ENCODE data around the gene MMP28.

MMP28 gene

DNA sequence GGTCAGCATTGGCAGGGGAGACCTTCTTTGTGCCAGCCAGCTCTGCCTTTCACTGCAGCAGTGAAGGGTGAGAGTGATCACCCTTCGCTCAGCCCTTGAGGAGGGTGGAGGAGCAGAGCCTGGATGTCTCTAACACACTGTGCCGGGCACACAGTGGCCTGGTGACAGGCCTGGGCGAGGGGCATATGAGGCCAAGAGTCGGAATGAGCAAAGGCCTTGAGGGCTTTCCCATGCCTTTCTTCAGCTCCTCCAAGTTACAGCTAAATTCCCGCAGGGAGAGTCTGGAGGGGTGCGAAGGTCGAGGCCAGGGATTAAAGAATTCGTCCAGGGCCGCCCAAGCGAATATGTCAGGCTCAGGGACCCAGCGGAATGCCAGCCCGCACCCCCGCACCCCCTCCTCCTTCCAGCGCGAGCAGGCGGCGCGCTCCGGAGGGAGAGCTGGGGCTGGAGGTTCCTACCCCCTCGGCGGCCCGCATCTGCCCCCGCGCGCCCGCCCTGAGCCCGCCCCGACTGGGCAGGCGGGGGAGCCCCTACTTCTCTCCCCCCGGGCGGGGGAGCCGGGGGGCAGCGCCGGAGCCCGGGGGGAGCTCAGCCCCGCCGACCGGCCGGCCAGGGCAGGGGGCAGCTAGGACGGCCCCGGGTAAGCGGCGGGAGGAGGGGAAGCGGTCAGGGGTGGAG, 64.1 kb downstream of the MMP28 start, which contains the start of gene RASL10B:
RASL10B (plus strand) TSS at position 401 of the 678 bp plus-strand sequence. CDS start 3,546 bp downstream, outside the sequence.
- peak within 1 kb of the TSS; percentile 64 to 78 for H3K4me3 ChIP-seq
- intact Hi-C loops (cut with DNase I; ENCODE audit: low total_unique reads): loop anchor here (5.0 kb wide), 1 partner anchor 119 kb away; no protein-coding TSS in a partner anchor
- peak within 1 kb of the TSS; percentile 22 to 68 for H3K27ac ChIP-seq
- H3K27me3 ChIP-seq: no peaks in the 10 kb centered on the region
- H3K9me3 ChIP-seq: no peaks in the 10 kb centered on the region
- peaks cover 0 to 10% (median 8%) of the 10 kb centered on the region in 3 donors for H3K36me3 ChIP-seq
- DNase-seq: peak in 1 of 2 donors; percentile 74
- peaks cover 0 to 36% (median 24%) of the 10 kb centered on the region in 4 donors for H3K4me1 ChIP-seq
- TF ChIP-seq, protein P1, sequence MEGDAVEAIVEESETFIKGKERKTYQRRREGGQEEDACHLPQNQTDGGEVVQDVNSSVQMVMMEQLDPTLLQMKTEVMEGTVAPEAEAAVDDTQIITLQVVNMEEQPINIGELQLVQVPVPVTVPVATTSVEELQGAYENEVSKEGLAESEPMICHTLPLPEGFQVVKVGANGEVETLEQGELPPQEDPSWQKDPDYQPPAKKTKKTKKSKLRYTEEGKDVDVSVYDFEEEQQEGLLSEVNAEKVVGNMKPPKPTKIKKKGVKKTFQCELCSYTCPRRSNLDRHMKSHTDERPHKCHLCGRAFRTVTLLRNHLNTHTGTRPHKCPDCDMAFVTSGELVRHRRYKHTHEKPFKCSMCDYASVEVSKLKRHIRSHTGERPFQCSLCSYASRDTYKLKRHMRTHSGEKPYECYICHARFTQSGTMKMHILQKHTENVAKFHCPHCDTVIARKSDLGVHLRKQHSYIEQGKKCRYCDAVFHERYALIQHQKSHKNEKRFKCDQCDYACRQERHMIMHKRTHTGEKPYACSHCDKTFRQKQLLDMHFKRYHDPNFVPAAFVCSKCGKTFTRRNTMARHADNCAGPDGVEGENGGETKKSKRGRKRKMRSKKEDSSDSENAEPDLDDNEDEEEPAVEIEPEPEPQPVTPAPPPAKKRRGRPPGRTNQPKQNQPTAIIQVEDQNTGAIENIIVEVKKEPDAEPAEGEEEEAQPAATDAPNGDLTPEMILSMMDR (IDR thresholded peaks at IDR 0.05): no peak

DNA sequence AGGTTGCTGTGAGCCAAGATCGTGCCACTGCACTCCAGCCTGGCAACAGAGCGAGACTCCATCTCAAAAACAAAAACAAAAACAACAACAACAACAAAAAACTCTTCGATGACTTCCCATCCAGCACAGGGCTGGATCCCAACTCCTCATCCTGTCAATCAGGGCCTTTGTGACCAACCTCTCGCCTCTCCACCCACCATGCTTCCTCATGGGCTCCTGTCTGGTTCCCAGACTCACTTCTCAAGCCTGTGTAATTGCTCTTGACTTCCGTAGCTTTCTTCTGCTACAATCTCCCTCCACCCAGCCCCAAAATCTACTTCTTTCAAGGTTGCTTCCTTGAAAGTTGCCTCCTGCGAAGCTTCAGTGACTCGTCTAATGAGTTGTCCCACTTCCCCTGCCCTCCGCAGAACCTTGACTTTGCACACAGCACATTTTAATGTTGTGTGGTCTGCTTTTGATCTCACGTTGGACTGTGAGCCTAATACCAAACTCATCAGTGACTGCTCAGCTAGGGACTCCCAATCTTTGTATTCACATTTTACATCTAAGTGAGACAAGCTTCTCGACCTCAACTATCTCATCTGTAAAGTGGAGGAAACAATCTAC, 64.9 kb downstream of the MMP28 start:
- DNase-seq: no peak
- Histone ChIP-seq H3K9me3 (no peaks in the 10 kb centered on the region), H3K4me3 (no peak overlapping the region), H3K4me1 (peaks cover 0 to 44% (median 29%) of the 10 kb centered on the region in 4 donors), H3K36me3 (peaks cover 4 to 18% (median 13%) of the 10 kb centered on the region in 3 donors), H3K27ac (no peak overlapping the region), H3K27me3 (no peaks in the 10 kb centered on the region)
- TF ChIP-seq, protein P1 (IDR thresholded peaks at IDR 0.05): no peak
- intact Hi-C loops (cut with DNase I; ENCODE audit: low total_unique reads): loop anchor here (5.0 kb wide), 1 partner anchor 118 kb away; no protein-coding TSS in a partner anchor

DNA sequence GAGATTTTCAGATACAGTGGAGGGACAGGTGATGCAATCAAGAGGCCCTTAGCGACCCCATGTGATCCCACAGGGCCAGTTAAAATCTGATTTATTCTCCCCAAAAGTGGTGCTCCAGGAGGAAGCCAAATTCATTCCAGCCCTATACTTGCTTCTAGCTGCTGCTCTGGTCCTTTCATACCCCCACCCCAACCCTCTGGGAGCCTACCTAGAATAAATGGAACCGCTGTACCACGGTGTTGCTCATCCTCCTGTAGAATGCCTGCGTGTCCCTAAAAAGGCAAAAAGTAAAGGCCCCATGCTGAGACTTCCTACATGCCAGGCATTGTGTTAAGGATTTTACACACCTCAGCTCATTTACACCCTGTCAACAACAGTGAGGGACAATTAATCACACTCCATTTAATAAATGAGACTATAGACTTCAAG, 66.0 kb downstream of the MMP28 start:
- TF ChIP-seq, protein P1 (IDR thresholded peaks at IDR 0.05): no peak
- Histone ChIP-seq H3K27ac (no peak overlapping the region), H3K36me3 (peaks cover 15 to 29% (median 22%) of the 10 kb centered on the region in 3 donors), H3K4me1 (peaks cover 0 to 48% (median 29%) of the 10 kb centered on the region in 4 donors), H3K9me3 (no peaks in the 10 kb centered on the region), H3K4me3 (no peak overlapping the region), H3K27me3 (no peaks in the 10 kb centered on the region)
- intact Hi-C loops (cut with DNase I; ENCODE audit: low total_unique reads): no loop called here
- no peak for DNase-seq

DNA sequence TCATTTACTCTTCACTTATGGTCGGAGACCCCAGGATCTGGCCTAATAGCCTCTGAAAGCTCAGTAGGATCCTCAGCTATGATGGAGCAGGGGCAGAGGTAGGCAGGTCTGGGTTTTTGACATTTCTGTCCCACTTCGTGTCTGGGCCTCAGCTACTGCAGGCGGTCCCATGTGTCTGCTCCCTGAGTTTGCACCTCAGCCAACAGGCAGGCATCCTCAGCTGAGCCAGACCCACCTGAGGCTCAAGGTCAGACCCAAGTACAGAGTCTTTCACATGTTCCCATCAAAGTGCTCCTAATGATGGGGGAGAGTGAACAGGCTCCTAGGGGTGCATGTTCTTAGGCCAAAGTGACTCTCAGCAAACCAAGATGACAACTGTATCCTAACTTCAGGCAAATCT, 66.9 kb downstream of the MMP28 start:
- Histone ChIP-seq H3K27ac (no peak overlapping the region), H3K9me3 (no peaks in the 10 kb centered on the region), H3K4me3 (no peak overlapping the region), H3K27me3 (no peaks in the 10 kb centered on the region), H3K36me3 (peaks cover 24 to 38% (median 30%) of the 10 kb centered on the region in 3 donors), H3K4me1 (peaks cover 0 to 48% (median 29%) of the 10 kb centered on the region in 4 donors)
- TF ChIP-seq, protein P1 (IDR thresholded peaks at IDR 0.05): no peak
- DNase-seq: no peak
- intact Hi-C loops (cut with DNase I; ENCODE audit: low total_unique reads): no loop called here

DNA sequence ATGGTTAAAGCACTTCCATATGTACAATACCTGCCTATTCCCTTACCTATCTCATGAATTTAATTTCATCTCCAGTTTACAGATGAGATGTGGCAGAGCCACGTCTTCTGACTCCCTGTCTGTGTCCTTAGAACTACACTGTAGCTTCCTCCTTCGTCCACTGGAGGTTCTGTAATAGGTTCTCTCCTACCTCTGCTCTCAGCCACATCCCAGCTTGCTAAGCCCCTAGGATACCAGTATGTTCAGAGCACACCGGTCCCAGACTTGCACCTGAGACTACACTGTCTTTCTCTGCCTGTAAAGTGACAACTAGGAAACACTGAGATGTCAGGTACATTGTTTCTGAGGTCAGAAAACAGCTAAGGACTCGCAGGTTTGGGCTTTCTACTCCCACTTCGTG, 67.8 kb downstream of the MMP28 start:
- TF ChIP-seq, protein P1 (IDR thresholded peaks at IDR 0.05): no peak
- Histone ChIP-seq H3K27me3 (no peaks in the 10 kb centered on the region), H3K4me3 (no peak overlapping the region), H3K4me1 (peaks cover 0 to 47% (median 29%) of the 10 kb centered on the region in 4 donors), H3K36me3 (peaks cover 29 to 46% (median 38%) of the 10 kb centered on the region in 3 donors), H3K9me3 (no peaks in the 10 kb centered on the region), H3K27ac (no peak overlapping the region)
- intact Hi-C loops (cut with DNase I; ENCODE audit: low total_unique reads): no loop called here
- DNase-seq: no peak

Data from tibial artery (tissue), 4 donors.